Esophagus mucosa (tissue), 1 donor: ENCODE results near the gene LONRF2. TPM values are rescaled to one million over a fixed set of nuclear protein-coding genes. Genes with fewer than 3 reads are reported as not detected.
A peak's percentile ranks its signal among the peaks of the same experiment; 100 is the strongest.

Experiments
- ATAC-seq: fragments of 200-7000 bp; cut with Tn5 transposase; one replicate; pipeline ENCODE4 v1.9.1; 2020
- total RNA-seq: library from RNA; stranded (reverse); gene quantifications from one replicate; pipeline ENCODE4 v1.2.4, GENCODE V29; 2023
- donor health status: DM: yes; HTN: yes; CAD: no.

The LONRF2 gene
- total RNA-seq, 1 donor from 2014 or later: 0.48 TPM

- ATAC-seq: no peak
Measured at GRCh38 chr2:100274076-100274475, 48.2 kb downstream of the LONRF2 start.

GRCh38 chr2:100273387-100273786, 48.9 kb downstream of the LONRF2 start:
- ATAC-seq: no peak

- ATAC-seq: no peak
Measured at GRCh38 chr2:100272841-100273329, 49.4 kb downstream of the LONRF2 start.

- no peak for ATAC-seq
Measured at GRCh38 chr2:100271210-100271609, 51.1 kb downstream of the LONRF2 start.

- ATAC-seq: no peak
Measured at GRCh38 chr2:100270381-100271146, 51.7 kb downstream of the LONRF2 start.

GRCh38 chr2:100269889-100270288, 52.4 kb downstream of the LONRF2 start:
- ATAC-seq: no peak

- no peak for ATAC-seq
Measured at GRCh38 chr2:100268986-100269385, 53.3 kb downstream of the LONRF2 start.

- ATAC-seq: no peak
Measured at GRCh38 chr2:100267751-100268150, 54.5 kb downstream of the LONRF2 start.

- no peak for ATAC-seq
Measured at GRCh38 chr2:100266126-100266525, 56.2 kb downstream of the LONRF2 start.

- ATAC-seq: no peak
Measured at GRCh38 chr2:100265226-100265625, 57.1 kb downstream of the LONRF2 start.

GRCh38 chr2:100264651-100265050, 57.6 kb downstream of the LONRF2 start:
- no peak for ATAC-seq

GRCh38 chr2:100264121-100264520, 58.2 kb downstream of the LONRF2 start:
- no peak for ATAC-seq

GRCh38 chr2:100262555-100263320, 59.6 kb downstream of the LONRF2 start:
- peak; percentile 70 for ATAC-seq

- ATAC-seq: no peak
Measured at GRCh38 chr2:100262046-100262445, 60.3 kb downstream of the LONRF2 start.

GRCh38 chr2:100260712-100261620, 61.3 kb downstream of the LONRF2 start:
- peak; percentile 41 for ATAC-seq

GRCh38 chr2:100259106-100259505, 63.2 kb downstream of the LONRF2 start:
- ATAC-seq: no peak

- no peak for ATAC-seq
Measured at GRCh38 chr2:100257939-100258338, 64.4 kb downstream of the LONRF2 start.

- no peak for ATAC-seq
Measured at GRCh38 chr2:100256849-100257248, 65.5 kb downstream of the LONRF2 start.

- ATAC-seq: no peak
Measured at GRCh38 chr2:100256416-100256815, 65.9 kb downstream of the LONRF2 start.

GRCh38 chr2:100254646-100255210, 67.6 kb downstream of the LONRF2 start:
- ATAC-seq: no peak

GRCh38 chr2:100253786-100254185, 68.5 kb downstream of the LONRF2 start:
- no peak for ATAC-seq
